OCI-LY1 (cell line): ENCODE results near the gene FASN.

ENCODE experiments used
- H2AFZ ChIP-seq: fragments of 200-600 bp; sonication (generic), shearing (Covaris generic); 2 replicates; pipeline ENCODE4 v1.6.0; 2014; ENCODE audit warnings: antibody characterized with exemption, mild to moderate bottlenecking, low read length
- H3F3A ChIP-seq: fragments of 200-600 bp; sonication (generic), shearing (Covaris generic); 2 replicates; pipeline ENCODE4 v1.6.0; 2014; ENCODE audit warnings: mild to moderate bottlenecking, antibody characterized with exemption, low read length, moderate library complexity; ENCODE audit not compliant: insufficient read depth
- H3K27ac ChIP-seq: fragments of 200-600 bp; sonication (generic); 2 replicates; pipeline ENCODE4 v1.5.1; 2014; ENCODE audit warnings: low read length, mixed run types, mild to moderate bottlenecking, low read depth; ENCODE audit not compliant: poor library complexity, severe bottlenecking
- H3K27me3 ChIP-seq: fragments of 200-600 bp; sonication (generic); 2 replicates; pipeline ENCODE4 v1.6.0; 2014; ENCODE audit warnings: antibody characterized with exemption, mild to moderate bottlenecking, low read length, moderate library complexity; ENCODE audit not compliant: insufficient read depth
- H3K36me3 ChIP-seq: fragments of 200-600 bp; sonication (generic); 2 replicates; pipeline ENCODE4 v1.6.1; 2014; ENCODE audit warnings: mild to moderate bottlenecking, antibody characterized with exemption, low read length, moderate library complexity, mixed read lengths; ENCODE audit not compliant: insufficient read depth
- H3K4me1 ChIP-seq: fragments of 200-600 bp; sonication (generic); 2 replicates; pipeline ENCODE4 v1.5.1; 2014; ENCODE audit warnings: mild to moderate bottlenecking, low read length, moderate library complexity; ENCODE audit not compliant: insufficient read depth, severe bottlenecking
- H3K4me2 ChIP-seq: fragments of 200-600 bp; sonication (generic), shearing (Covaris generic); 2 replicates; pipeline ENCODE4 v1.6.1; 2014; ENCODE audit warnings: low read length
- H3K4me3 ChIP-seq: fragments of 200-600 bp; sonication (generic); 2 replicates; pipeline ENCODE4 v1.5.1; 2014; ENCODE audit warnings: low read length, low read depth, mild to moderate bottlenecking, mixed read lengths; ENCODE audit not compliant: poor library complexity, severe bottlenecking
- H3K79me2 ChIP-seq: fragments of 200-600 bp; shearing (Covaris generic); 2 replicates; pipeline ENCODE4 v1.6.1; 2016; ENCODE audit warnings: mixed run types, low read length, mixed read lengths; ENCODE audit not compliant: insufficient read depth
- H3K9ac ChIP-seq: fragments of 200-600 bp; sonication (generic), shearing (Covaris generic); 2 replicates; pipeline ENCODE4 v1.6.1; 2014; ENCODE audit warnings: mild to moderate bottlenecking, low read length, mixed read lengths
- H3K9me2 ChIP-seq: fragments of 200-600 bp; sonication (generic), shearing (Covaris generic); 2 replicates; pipeline ENCODE4 v1.6.1; 2014; ENCODE audit warnings: low read depth, mild to moderate bottlenecking, low read length, mixed read lengths
- H3K9me3 ChIP-seq: fragments of 200-600 bp; shearing (Covaris generic); 2 replicates; pipeline ENCODE4 v1.6.1; 2014; ENCODE audit warnings: low read length, mixed read lengths
- H4K20me1 ChIP-seq: fragments of 200-600 bp; sonication (generic), shearing (Covaris generic); 2 replicates; pipeline ENCODE4 v1.6.0; 2016; ENCODE audit warnings: mild to moderate bottlenecking, low read length; ENCODE audit not compliant: insufficient read depth
- EZH2 ChIP-seq: fragments of 200-600 bp; sonication (generic), shearing (Covaris generic); IDR thresholded peaks from 2 replicates; pipeline ENCODE4 v1.8.0; 2017; ENCODE audit warnings: borderline replicate concordance, mixed run types, mild to moderate bottlenecking, antibody characterized with exemption, low read length, moderate library complexity, mixed read lengths
- TF ChIP-seq, protein P1 (sequence below): fragments of 200-600 bp; sonication (generic), shearing (Covaris generic); IDR thresholded peaks from 2 replicates; pipeline ENCODE4 v1.5.1; 2017; ENCODE audit warnings: mild to moderate bottlenecking, antibody characterized with exemption, low read length, moderate library complexity, mixed read lengths

FASN gene

DNA sequence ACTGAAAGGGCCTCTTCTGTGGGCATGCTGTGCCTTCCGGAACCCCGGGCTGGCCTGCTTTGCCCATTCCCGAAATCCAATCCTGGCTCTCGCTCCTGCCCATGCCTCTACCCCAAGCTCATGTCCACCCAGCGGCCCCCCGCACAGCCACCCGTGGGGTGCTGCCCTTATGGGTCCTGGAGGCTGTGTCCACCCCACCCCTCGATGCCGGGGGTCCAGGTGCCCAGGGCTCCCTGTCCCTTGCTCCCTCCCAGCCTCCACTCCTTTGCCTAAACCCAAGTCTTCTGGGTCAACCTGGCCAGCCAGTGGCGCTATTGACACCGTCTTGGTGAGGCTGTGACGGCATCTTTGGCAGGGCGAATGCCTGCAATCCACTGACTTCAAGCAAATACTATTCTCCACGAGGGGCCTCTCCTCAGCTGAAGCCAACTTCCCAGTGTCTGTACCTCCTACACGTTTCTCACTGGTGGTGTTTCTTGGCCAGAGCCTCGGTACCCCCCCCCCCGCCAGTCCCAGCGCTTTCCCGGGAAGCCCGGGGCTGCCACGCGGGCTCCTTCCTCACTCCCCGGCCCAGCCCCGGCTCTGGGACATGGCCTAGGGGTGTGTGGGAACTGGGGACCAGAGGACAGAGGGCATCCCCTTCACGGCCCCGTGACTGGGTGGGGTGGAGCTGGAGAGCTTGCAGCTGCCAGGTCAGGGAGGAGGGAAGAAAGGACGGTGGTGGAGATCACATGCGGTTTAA lies 20.2 kb downstream of the FASN start:
- H3K27ac ChIP-seq = no peak overlapping the region
- H4K20me1 ChIP-seq = no peaks in the 10 kb centered on the region
- no peaks in the 10 kb centered on the region for H3K79me2 ChIP-seq
- H3K4me3 ChIP-seq = no peak overlapping the region
- TF ChIP-seq EZH2 = no peak
- TF ChIP-seq, protein P1, sequence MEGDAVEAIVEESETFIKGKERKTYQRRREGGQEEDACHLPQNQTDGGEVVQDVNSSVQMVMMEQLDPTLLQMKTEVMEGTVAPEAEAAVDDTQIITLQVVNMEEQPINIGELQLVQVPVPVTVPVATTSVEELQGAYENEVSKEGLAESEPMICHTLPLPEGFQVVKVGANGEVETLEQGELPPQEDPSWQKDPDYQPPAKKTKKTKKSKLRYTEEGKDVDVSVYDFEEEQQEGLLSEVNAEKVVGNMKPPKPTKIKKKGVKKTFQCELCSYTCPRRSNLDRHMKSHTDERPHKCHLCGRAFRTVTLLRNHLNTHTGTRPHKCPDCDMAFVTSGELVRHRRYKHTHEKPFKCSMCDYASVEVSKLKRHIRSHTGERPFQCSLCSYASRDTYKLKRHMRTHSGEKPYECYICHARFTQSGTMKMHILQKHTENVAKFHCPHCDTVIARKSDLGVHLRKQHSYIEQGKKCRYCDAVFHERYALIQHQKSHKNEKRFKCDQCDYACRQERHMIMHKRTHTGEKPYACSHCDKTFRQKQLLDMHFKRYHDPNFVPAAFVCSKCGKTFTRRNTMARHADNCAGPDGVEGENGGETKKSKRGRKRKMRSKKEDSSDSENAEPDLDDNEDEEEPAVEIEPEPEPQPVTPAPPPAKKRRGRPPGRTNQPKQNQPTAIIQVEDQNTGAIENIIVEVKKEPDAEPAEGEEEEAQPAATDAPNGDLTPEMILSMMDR = no peak
- H3F3A ChIP-seq = peaks cover 3% of the 10 kb centered on the region; the same call in 1 of the 2 replicates
- H3K9ac ChIP-seq = no peak overlapping the region
- no peaks in the 10 kb centered on the region for H3K4me1 ChIP-seq
- H2AFZ ChIP-seq = no peak overlapping the region
- H3K36me3 ChIP-seq = peaks cover 60% of the 10 kb centered on the region
- no peaks in the 10 kb centered on the region for H3K9me2 ChIP-seq
- peaks cover 4% of the 10 kb centered on the region; the same call in 1 of the 2 replicates for H3K27me3 ChIP-seq
- H3K9me3 ChIP-seq = no peaks in the 10 kb centered on the region
- no peak overlapping the region for H3K4me2 ChIP-seq

- H3K9me3 ChIP-seq = no peaks in the 10 kb centered on the region
- H4K20me1 ChIP-seq = no peaks in the 10 kb centered on the region
- H3K9ac ChIP-seq = no peak overlapping the region
- no peak overlapping the region for H3K4me2 ChIP-seq
- no peak overlapping the region for H2AFZ ChIP-seq
- H3F3A ChIP-seq = peaks cover 3% of the 10 kb centered on the region; the same call in 1 of the 2 replicates
- no peaks in the 10 kb centered on the region for H3K4me1 ChIP-seq
- no peak overlapping the region for H3K4me3 ChIP-seq
- H3K79me2 ChIP-seq = no peaks in the 10 kb centered on the region
- peaks cover 4% of the 10 kb centered on the region; the same call in 1 of the 2 replicates for H3K27me3 ChIP-seq
- H3K27ac ChIP-seq = no peak overlapping the region
- H3K36me3 ChIP-seq = peaks cover 52% of the 10 kb centered on the region
- H3K9me2 ChIP-seq = no peaks in the 10 kb centered on the region
- TF ChIP-seq EZH2 = no peak
- TF ChIP-seq, protein P1 = no peak
These were observed 21.0 kb downstream of the FASN start for GRCh38 chr17:82076785-82077591.

DNA sequence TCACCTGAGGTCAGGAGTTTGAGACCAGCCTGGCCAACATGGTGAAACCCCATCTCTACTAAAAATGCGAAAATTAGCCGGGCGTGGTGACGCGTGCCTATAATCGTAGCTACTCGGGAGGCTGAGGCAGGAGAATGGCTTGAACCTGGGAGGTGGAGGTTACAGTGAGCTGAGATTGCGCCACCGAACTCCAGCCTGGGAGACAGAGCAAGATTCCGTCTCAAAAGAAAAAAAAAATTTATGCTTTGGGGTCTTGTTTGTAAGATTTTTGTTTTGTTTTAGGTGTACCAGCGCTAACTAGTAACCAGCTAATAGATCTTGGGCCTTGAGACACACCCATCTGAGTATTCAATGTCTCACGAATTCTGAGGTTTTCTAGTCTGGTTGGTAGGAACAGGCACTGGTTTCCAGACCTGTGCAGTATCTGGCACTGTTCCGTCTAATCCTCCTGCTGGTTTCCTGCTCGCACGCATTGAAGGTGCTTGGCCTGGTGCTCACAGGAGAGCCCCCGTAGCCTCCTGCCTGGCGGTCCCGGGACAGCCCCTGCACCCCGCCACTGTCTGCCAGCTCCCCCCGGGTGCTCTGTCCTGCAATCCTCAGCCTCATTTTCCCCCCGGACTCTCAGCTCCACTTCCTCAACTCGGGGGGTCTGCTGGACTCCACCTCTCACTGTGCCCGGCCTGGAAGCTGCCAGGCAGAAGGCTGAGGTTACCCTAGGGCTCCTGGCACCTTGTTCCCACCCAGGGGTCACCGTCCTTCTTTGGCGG lies 21.8 kb downstream of the FASN start:
- H3K4me2 ChIP-seq = no peak overlapping the region
- H3K4me1 ChIP-seq = no peaks in the 10 kb centered on the region
- no peak overlapping the region for H3K27ac ChIP-seq
- no peaks in the 10 kb centered on the region for H3K9me3 ChIP-seq
- H3F3A ChIP-seq = peaks cover 3% of the 10 kb centered on the region; the same call in 1 of the 2 replicates
- H3K9ac ChIP-seq = no peak overlapping the region
- no peaks in the 10 kb centered on the region for H4K20me1 ChIP-seq
- H3K9me2 ChIP-seq = no peaks in the 10 kb centered on the region
- H3K4me3 ChIP-seq = no peak overlapping the region
- H3K36me3 ChIP-seq = peaks cover 46% of the 10 kb centered on the region
- TF ChIP-seq EZH2 = no peak
- TF ChIP-seq, protein P1 = no peak
- H3K27me3 ChIP-seq = peaks cover 4% of the 10 kb centered on the region; the same call in 1 of the 2 replicates
- no peaks in the 10 kb centered on the region for H3K79me2 ChIP-seq
- no peak overlapping the region for H2AFZ ChIP-seq
